GM23338 (cell line): ENCODE measurements around the gene LONP1. TPM values are rescaled to one million over a fixed set of nuclear protein-coding genes. Genes with fewer than 3 reads are reported as not detected.

Source experiments
- ATAC-seq: fragments of 200-7000 bp; cut with Tn5 transposase; 3 replicates; pipeline ENCODE4 v1.9.1; 2020
- DNase-seq: peaks from one replicate; pipeline ENCODE4 v3.0.0-alpha.2; 2015; ENCODE audit warnings: low spot score
- H2AFZ ChIP-seq: fragments of 200-600 bp; sonication (generic); 2 replicates; pipeline ENCODE4 v1.8.0; 2016; ENCODE audit warnings: antibody characterized with exemption, mild to moderate bottlenecking, moderate library complexity
- H3F3A ChIP-seq: fragments of 200-600 bp; sonication (generic); replicated peaks from 2 replicates; pipeline ENCODE4 v1.8.0; 2017; ENCODE audit warnings: antibody characterized with exemption, mixed run types, low read depth
- H3K27ac ChIP-seq: fragments of 200-600 bp; sonication (generic); 2 replicates; pipeline ENCODE4 v1.6.1; 2016; ENCODE audit warnings: low read depth
- H3K27me3 ChIP-seq: fragments of 200-600 bp; sonication (generic); 2 replicates; pipeline ENCODE4 v1.8.0; 2016; ENCODE audit warnings: mild to moderate bottlenecking, mixed run types, moderate library complexity; ENCODE audit not compliant: insufficient read depth
- H3K36me3 ChIP-seq: fragments of 200-600 bp; sonication (generic); 2 replicates; pipeline ENCODE4 v1.8.0; 2016; ENCODE audit warnings: mild to moderate bottlenecking; ENCODE audit not compliant: insufficient read depth
- H3K4me1 ChIP-seq: fragments of 200-600 bp; sonication (generic); 2 replicates; pipeline ENCODE4 v1.8.0; 2016; ENCODE audit warnings: mild to moderate bottlenecking, moderate library complexity; ENCODE audit not compliant: insufficient read depth
- H3K4me2 ChIP-seq: fragments of 200-600 bp; sonication (generic); 2 replicates; pipeline ENCODE4 v1.7.1; 2017; ENCODE audit warnings: mixed run types
- H3K4me3 ChIP-seq: fragments of 200-600 bp; sonication (generic); 2 replicates; pipeline ENCODE4 v1.6.1; 2016; ENCODE audit warnings: mixed run types
- H3K79me2 ChIP-seq: fragments of 200-600 bp; sonication (generic); replicated peaks from 2 replicates; pipeline ENCODE4 v1.8.0; 2017; ENCODE audit warnings: mild to moderate bottlenecking; ENCODE audit not compliant: insufficient read depth
- H3K9me2 ChIP-seq: fragments of 200-600 bp; sonication (generic); 2 replicates; pipeline ENCODE4 v1.8.0; 2017; ENCODE audit not compliant: insufficient read depth
- H4K20me1 ChIP-seq: fragments of 200-600 bp; sonication (generic); replicated peaks from 2 replicates; pipeline ENCODE4 v1.8.0; 2017; ENCODE audit warnings: mild to moderate bottlenecking; ENCODE audit not compliant: insufficient read depth
- H3K27ac Mint-ChIP-seq: 2 replicates; pipeline ENCODE4 v1.8.0; 2020; ENCODE audit warnings: inconsistent platforms, mild to moderate bottlenecking, moderate library complexity, mixed read lengths
- H3K27me3 Mint-ChIP-seq: 3 replicates; pipeline ENCODE4 v1.8.0; 2022; ENCODE audit warnings: low read depth, mild to moderate bottlenecking, moderate library complexity, mixed read lengths, inconsistent platforms; ENCODE audit not compliant: insufficient read depth, poor library complexity
- H3K36me3 Mint-ChIP-seq: 3 replicates; pipeline ENCODE4 v1.8.0; 2021; ENCODE audit warnings: low read depth, mild to moderate bottlenecking, inconsistent platforms, moderate library complexity, mixed read lengths
- H3K4me1 Mint-ChIP-seq: 3 replicates; pipeline ENCODE4 v1.8.0; 2020; ENCODE audit warnings: mild to moderate bottlenecking, inconsistent platforms, mixed read lengths
- H3K4me3 Mint-ChIP-seq: 3 replicates; pipeline ENCODE4 v1.8.0; 2021; ENCODE audit warnings: moderate library complexity, mild to moderate bottlenecking, inconsistent platforms, mixed read lengths
- H3K9me3 Mint-ChIP-seq: 3 replicates; pipeline ENCODE4 v1.8.0; 2020; ENCODE audit warnings: moderate library complexity, mild to moderate bottlenecking, inconsistent platforms, mixed read lengths
- CREB1 ChIP-seq: fragments of 250-450 bp; sonication (Bioruptor Pico); IDR thresholded peaks from 2 replicates; pipeline ENCODE4 v1.5.0; 2020; ENCODE audit warnings: low read depth, mild to moderate bottlenecking, moderate library complexity
- ETS1 ChIP-seq: IDR thresholded peaks from 2 replicates; pipeline ENCODE4 v1.6.1; 2016; ENCODE audit warnings: antibody characterized with exemption
- EZH2 ChIP-seq: fragments of 200-600 bp; sonication (generic); IDR thresholded peaks from one replicate; pipeline ENCODE4 v1.8.0; 2017; ENCODE audit warnings: antibody characterized with exemption, mild to moderate bottlenecking, low read depth; ENCODE audit not compliant: unreplicated experiment
- EZH2phosphoT487 ChIP-seq: fragments of 200-600 bp; sonication (generic); IDR thresholded peaks from one replicate; pipeline ENCODE4 v1.8.1; 2018; ENCODE audit warnings: antibody characterized with exemption; ENCODE audit not compliant: unreplicated experiment
- JUNB ChIP-seq: IDR thresholded peaks from one replicate; pipeline ENCODE4 v1.6.1; 2016; ENCODE audit warnings: antibody characterized with exemption; ENCODE audit not compliant: unreplicated experiment
- NANOG ChIP-seq: IDR thresholded peaks from 2 replicates; pipeline ENCODE4 v1.6.1; 2016; ENCODE audit warnings: antibody characterized with exemption, borderline replicate concordance
- POLR2AphosphoS5 ChIP-seq: IDR thresholded peaks from 2 replicates; pipeline ENCODE4 v1.6.1; 2016; ENCODE audit warnings: antibody characterized with exemption, low read depth
- STAT1 ChIP-seq: IDR thresholded peaks from one replicate; pipeline ENCODE4 v1.6.1; 2016; ENCODE audit warnings: antibody characterized with exemption; ENCODE audit not compliant: unreplicated experiment
- ZNF114 ChIP-seq: fragments of 250-450 bp; sonication (Bioruptor Pico); IDR thresholded peaks from 2 replicates; pipeline ENCODE4 v1.5.0; 2020; ENCODE audit warnings: mild to moderate bottlenecking, moderate library complexity
- ZNF331 ChIP-seq: fragments of 250-450 bp; sonication (Bioruptor Pico); IDR thresholded peaks from 2 replicates; pipeline ENCODE4 v1.5.0; 2020; ENCODE audit warnings: low read depth, mild to moderate bottlenecking, moderate library complexity
- ZNF462 ChIP-seq: fragments of 250-450 bp; sonication (Bioruptor Pico); IDR thresholded peaks from 2 replicates; pipeline ENCODE4 v1.5.0; 2020; ENCODE audit warnings: mild to moderate bottlenecking, moderate library complexity
- polyA plus RNA-seq: library from polyadenylated mRNA; unstranded; fragments of >200 nt; fragmentation: Nextera tagmentation; extraction: Ambion mirVana; gene quantifications from 2 replicates; pipeline ENCODE4 v1.2.1, GENCODE V29; 2016
- total RNA-seq: library from RNA; depleted of rRNA; stranded (reverse); fragments of >200 nt; shearing (Covaris generic); gene quantifications from 2 replicates; pipeline ENCODE4 v1.2.3, GENCODE V29; 2014
- TF ChIP-seq, protein P1 (sequence below), 2 experiments: fragments of 200-600 bp in 1 of 2; sonication (generic) in 1 of 2; conservative IDR thresholded peaks; 2 replicates each; pipeline versions ENCODE4 v1.5.1 to v1.6.1; 2016 to 2017; ENCODE audit warnings: antibody characterized with exemption in 2 of 2, low read depth in 2 of 2, mild to moderate bottlenecking in 2 of 2, moderate library complexity in 1 of 2
- TF ChIP-seq, protein P2 (sequence below): IDR thresholded peaks from one replicate; pipeline ENCODE4 v1.6.1; 2018; ENCODE audit warnings: antibody characterized with exemption; ENCODE audit not compliant: unreplicated experiment

Gene LONP1
- total and polyA plus RNA-seq, 2 experiments from 2014 or later = 68.6 to 137 TPM

GRCh38 chr19:5686326-5686646, 33.7 kb downstream of the LONP1 start:
- TF ChIP-seq POLR2AphosphoS5 (no peak), ZNF331 (no peak), NANOG (no peak), ZNF462 (no peak), EZH2 (no peak), CREB1 (CRISPR knock-in tag) (no peak), ETS1 (no peak), JUNB (no peak), STAT1 (no peak), ZNF114 (CRISPR knock-in tag) (no peak), EZH2phosphoT487 (no peak)
- TF ChIP-seq, protein P1, sequence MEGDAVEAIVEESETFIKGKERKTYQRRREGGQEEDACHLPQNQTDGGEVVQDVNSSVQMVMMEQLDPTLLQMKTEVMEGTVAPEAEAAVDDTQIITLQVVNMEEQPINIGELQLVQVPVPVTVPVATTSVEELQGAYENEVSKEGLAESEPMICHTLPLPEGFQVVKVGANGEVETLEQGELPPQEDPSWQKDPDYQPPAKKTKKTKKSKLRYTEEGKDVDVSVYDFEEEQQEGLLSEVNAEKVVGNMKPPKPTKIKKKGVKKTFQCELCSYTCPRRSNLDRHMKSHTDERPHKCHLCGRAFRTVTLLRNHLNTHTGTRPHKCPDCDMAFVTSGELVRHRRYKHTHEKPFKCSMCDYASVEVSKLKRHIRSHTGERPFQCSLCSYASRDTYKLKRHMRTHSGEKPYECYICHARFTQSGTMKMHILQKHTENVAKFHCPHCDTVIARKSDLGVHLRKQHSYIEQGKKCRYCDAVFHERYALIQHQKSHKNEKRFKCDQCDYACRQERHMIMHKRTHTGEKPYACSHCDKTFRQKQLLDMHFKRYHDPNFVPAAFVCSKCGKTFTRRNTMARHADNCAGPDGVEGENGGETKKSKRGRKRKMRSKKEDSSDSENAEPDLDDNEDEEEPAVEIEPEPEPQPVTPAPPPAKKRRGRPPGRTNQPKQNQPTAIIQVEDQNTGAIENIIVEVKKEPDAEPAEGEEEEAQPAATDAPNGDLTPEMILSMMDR (conservative IDR thresholded peaks at IDR 0.05; ENCODE audit: low read depth in 2 of 2) = no peak
- TF ChIP-seq, protein P2, sequence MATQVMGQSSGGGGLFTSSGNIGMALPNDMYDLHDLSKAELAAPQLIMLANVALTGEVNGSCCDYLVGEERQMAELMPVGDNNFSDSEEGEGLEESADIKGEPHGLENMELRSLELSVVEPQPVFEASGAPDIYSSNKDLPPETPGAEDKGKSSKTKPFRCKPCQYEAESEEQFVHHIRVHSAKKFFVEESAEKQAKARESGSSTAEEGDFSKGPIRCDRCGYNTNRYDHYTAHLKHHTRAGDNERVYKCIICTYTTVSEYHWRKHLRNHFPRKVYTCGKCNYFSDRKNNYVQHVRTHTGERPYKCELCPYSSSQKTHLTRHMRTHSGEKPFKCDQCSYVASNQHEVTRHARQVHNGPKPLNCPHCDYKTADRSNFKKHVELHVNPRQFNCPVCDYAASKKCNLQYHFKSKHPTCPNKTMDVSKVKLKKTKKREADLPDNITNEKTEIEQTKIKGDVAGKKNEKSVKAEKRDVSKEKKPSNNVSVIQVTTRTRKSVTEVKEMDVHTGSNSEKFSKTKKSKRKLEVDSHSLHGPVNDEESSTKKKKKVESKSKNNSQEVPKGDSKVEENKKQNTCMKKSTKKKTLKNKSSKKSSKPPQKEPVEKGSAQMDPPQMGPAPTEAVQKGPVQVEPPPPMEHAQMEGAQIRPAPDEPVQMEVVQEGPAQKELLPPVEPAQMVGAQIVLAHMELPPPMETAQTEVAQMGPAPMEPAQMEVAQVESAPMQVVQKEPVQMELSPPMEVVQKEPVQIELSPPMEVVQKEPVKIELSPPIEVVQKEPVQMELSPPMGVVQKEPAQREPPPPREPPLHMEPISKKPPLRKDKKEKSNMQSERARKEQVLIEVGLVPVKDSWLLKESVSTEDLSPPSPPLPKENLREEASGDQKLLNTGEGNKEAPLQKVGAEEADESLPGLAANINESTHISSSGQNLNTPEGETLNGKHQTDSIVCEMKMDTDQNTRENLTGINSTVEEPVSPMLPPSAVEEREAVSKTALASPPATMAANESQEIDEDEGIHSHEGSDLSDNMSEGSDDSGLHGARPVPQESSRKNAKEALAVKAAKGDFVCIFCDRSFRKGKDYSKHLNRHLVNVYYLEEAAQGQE = no peak
- Mint-ChIP-seq H3K4me3 (peak overlapping the region; percentile 76), H3K9me3 (peaks cover 8% of the 10 kb centered on the region; the same call in 1 of the 3 replicates), H3K4me1 (peaks cover 9% of the 10 kb centered on the region), H3K36me3 (peaks cover 16% of the 10 kb centered on the region), H3K27me3 (peaks cover 36% of the 10 kb centered on the region), H3K27ac (peak overlapping the region; percentile 43)
- peaks cover 12% of the 10 kb centered on the region for H3K79me2 ChIP-seq
- no peak overlapping the region for H2AFZ ChIP-seq
- 0 out of 2 replicates have a peak, but pooled peaks cover 4% of the 10 kb centered on the region for H4K20me1 ChIP-seq
- peaks cover 2% of the 10 kb centered on the region; the same call in 1 of the 2 replicates for H3K4me1 ChIP-seq
- no peaks in the 10 kb centered on the region for H3K27me3 ChIP-seq
- peak overlapping the region; percentile 82 for H3K4me2 ChIP-seq
- peak overlapping the region; percentile 76 for H3K4me3 ChIP-seq
- peaks cover 7% of the 10 kb centered on the region for H3K9me2 ChIP-seq
- DNase-seq = no peak
- H3F3A ChIP-seq = peaks cover 9% of the 10 kb centered on the region
- no peak for ATAC-seq
- no peaks in the 10 kb centered on the region for H3K36me3 ChIP-seq
- H3K27ac ChIP-seq = 0 out of 2 replicates have a peak overlapping the region, but pooled peaks have one; percentile 39
